Mesodermal cell (in vitro differentiated cells): ENCODE measurements around the gene CLK2.
A peak's percentile ranks its signal among the peaks of the same experiment; 100 is the strongest.
"Not testable (repeated sequence)": the region's sequence is repeated elsewhere in the genome, so short reads cannot be mapped to it uniquely, and the experiment has no call there.

Experiments
- H3K27ac ChIP-seq: 2 replicates; pipeline ENCODE4 v1.7.0; 2013; ENCODE audit warnings: mild to moderate bottlenecking, low read depth, low read length, moderate library complexity; ENCODE audit not compliant: severe bottlenecking
- H3K36me3 ChIP-seq: 2 replicates; pipeline ENCODE4 v1.7.1; 2013; ENCODE audit warnings: mild to moderate bottlenecking, low read length, moderate library complexity; ENCODE audit not compliant: control insufficient read depth, insufficient read depth
- H3K4me1 ChIP-seq: one replicate; pipeline ENCODE4 v1.7.1; 2013; ENCODE audit warnings: mild to moderate bottlenecking, low read length; ENCODE audit not compliant: insufficient read depth, control insufficient read depth, poor library complexity, severe bottlenecking
- H3K4me3 ChIP-seq: 2 replicates; pipeline ENCODE4 v1.7.0; 2013; ENCODE audit warnings: low read length, control low read depth, mild to moderate bottlenecking; ENCODE audit not compliant: insufficient read depth, poor library complexity, severe bottlenecking; ENCODE audit errors: extremely low read depth
- H3K9me3 ChIP-seq: 2 replicates; pipeline ENCODE4 v1.7.1; 2013; ENCODE audit warnings: mild to moderate bottlenecking, low read length, moderate library complexity; ENCODE audit not compliant: control insufficient read depth
- WGBS, 2 experiments: methylation state at CpG; one replicate each; pipeline ENCODE4 v1.1.5; 2013; ENCODE audit warnings: missing lambda C conversion rate in 2 of 2; ENCODE audit not compliant: insufficient coverage in 2 of 2; 5-methylcytosine and 5-hydroxymethylcytosine counted together

Gene CLK2

DNA sequence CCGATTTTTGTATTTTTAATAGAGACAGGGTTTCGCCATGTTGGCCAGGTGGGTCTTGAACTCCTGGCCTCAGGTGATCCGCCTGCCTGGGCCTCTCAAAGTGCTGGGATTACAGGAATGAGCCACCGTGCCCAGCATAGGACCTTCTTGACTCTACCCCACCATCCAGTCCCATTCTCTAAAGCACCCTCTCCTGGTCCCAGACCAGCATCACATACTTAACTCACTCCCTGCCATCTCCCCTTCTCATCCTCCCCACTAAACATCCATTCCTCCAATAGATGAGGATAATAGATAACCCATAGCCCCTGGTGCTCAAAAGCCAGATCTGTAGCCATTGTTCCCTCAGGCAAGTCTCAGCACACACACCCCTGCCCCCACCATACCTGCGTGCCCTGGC lies 20.1 kb downstream of the CLK2 start:
- Histone ChIP-seq H3K27ac (no peak overlapping the region), H3K4me3 (no peak overlapping the region), H3K9me3 (no peaks in the 10 kb centered on the region), H3K36me3 (peaks cover 49% of the 10 kb centered on the region), H3K4me1 (peaks cover 35% of the 10 kb centered on the region)
- 88 to 95% methylated on average over 5 of the region's 5 CpGs for WGBS, 2 experiments

GRCh38 chr1:155251566-155251965 lies 21.7 kb downstream of the CLK2 start:
- Histone ChIP-seq H3K4me3 (no peak overlapping the region), H3K27ac (no peak overlapping the region), H3K36me3 (peaks cover 54% of the 10 kb centered on the region), H3K4me1 (peaks cover 35% of the 10 kb centered on the region), H3K9me3 (no peaks in the 10 kb centered on the region)
- 93 to 96% methylated on average over 2 to 4 of the region's 7 CpGs for WGBS, 2 experiments

DNA sequence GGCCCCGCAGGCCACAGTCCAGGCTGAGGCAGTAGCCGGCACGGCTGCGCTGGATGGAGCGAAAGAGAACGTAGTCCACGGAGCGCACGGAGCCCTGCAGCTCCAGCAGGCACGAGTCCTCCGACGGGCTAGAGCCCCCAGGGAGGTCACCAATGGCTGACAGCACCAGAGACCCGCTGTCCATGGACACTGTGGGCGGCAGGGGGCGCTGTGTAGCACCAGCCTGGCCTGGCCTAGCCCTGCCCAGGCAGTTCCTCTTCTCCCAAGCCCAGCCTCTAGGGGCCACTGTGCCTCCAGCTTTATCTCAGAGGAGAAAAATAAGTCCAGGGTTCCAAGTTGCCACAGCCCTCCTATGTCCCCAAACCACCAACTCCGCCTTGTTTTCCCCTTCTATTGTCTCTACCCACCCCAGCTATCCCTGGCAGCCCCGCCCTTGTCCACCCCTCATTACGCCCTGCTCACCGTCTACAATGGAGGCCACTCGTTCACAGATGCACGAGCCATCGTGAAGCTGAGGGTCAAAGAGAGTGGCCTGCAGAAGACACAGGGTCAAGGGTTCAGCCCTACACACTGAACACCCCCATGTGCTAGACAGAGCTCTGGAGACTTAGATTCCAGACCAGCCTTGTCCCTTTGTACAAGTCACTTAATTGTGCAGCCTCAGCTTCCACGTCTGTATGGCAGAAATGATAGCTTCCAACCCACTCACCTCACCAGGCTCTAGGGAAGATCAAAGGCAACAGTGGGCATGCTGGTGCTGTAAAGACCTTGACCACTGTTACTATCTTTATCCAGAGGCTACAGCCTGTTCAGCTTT lies 22.5 kb downstream of the CLK2 start:
- Histone ChIP-seq H3K4me1 (peaks cover 28% of the 10 kb centered on the region), H3K36me3 (peaks cover 57% of the 10 kb centered on the region), H3K27ac (no peak overlapping the region), H3K4me3 (no peak overlapping the region), H3K9me3 (no peaks in the 10 kb centered on the region)
- 15 to 30% methylated on average over 16 to 21 of the region's 23 CpGs for WGBS, 2 experiments

GRCh38 chr1:155250246-155250632 lies 23.1 kb downstream of the CLK2 start:
- WGBS, 2 experiments: 57 to 72% methylated on average over 24 to 25 of the region's 28 CpGs
- H3K4me3 ChIP-seq: no peak overlapping the region
- H3K9me3 ChIP-seq: no peaks in the 10 kb centered on the region
- peaks cover 28% of the 10 kb centered on the region for H3K4me1 ChIP-seq
- peaks cover 57% of the 10 kb centered on the region for H3K36me3 ChIP-seq
- no peak overlapping the region for H3K27ac ChIP-seq

DNA sequence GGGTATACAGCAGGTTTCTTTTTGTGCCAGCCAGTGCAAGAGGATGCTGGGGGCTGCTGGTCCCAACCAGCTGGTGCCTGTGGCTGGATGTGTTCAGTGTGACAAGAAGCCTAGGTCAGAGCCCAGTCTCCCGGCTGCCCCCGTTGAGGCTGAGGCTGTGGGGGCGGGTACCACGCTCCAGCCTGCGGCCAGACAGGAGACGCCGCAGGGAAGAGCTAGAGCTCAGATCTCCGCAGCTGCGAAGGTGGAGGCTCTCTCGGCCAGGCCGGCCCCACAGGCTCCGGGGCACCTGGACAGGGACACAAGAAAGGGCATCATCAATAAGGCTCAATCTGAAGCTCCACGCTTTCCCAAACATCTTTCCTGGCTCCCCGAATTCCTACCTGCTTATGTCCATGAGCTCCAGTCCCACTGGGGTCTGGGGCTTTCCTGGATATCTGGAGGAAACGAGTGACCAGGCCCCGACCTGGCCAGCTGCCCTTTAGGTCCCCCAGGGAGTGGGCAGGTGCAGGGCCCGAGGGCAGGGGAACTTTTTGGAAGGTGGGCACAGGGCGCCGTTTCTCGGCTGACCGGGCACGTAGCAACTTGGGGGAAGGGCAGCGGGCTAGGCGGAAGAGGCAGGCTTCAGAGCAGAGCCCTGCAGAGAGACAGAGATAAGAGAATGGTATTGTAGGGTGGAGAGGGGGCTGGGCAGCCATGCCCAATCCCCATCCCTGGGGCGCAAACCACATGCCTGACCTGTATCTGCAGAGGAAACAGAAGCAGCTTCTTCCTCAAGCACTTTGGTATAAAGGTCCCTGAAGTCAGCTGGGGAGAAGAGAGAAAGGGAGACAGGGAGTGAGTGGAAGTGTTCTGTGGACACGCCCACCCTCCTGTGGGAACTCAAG lies 25.4 kb downstream of the CLK2 start:
- H3K4me3 ChIP-seq: no peak overlapping the region
- peaks cover 19% of the 10 kb centered on the region for H3K4me1 ChIP-seq
- 92 to 94% methylated on average over 23 to 26 of the region's 26 CpGs for WGBS, 2 experiments
- no peaks in the 10 kb centered on the region for H3K9me3 ChIP-seq
- no peak overlapping the region for H3K27ac ChIP-seq
- peaks cover 54% of the 10 kb centered on the region for H3K36me3 ChIP-seq

DNA sequence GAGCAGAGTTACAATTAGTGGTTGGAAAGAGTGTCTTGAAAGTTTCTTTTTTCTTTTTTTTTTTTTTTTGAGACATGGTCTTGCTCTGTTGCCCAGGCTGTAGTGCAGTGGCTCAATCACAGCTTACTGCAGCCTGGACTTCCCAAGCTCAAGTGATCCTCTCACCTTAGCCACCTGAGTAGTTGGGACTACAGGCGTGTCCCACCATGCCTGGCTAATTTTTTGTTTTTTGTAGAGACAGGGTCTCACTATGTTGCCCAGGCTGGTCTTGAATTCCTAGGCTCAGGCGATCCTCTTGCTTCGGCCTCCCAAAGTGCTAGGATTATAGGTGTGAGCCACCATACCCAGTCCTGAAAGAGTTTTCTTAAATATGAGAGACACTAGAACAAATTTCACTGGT lies 26.5 kb downstream of the CLK2 start:
- WGBS, 2 experiments: 100% methylated on average over 3 of the region's 3 CpGs; no CpG with 5 or more reads in 1 of the 2 experiments
- not testable (repeated sequence) for H3K9me3 ChIP-seq, H3K27ac ChIP-seq, H3K4me3 ChIP-seq
- Histone ChIP-seq H3K4me1 (peaks cover 22% of the 10 kb centered on the region), H3K36me3 (peaks cover 52% of the 10 kb centered on the region)

DNA sequence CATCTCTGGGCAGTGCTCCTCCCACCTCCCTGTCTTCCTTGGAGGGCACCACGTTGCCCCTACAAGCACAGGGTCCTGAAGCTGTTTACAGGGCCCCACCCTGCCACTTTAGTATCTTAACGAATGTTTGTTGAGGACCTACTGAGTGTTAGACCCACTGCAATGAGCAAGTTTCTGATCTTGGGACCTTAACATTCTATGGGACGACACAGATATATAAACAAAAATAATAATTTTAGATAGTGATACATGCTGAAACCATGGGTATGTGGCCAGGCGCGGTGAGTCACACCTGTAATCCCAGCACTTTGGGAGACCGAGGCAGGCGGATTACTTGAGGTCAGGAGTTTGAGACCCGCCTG lies 28.2 kb downstream of the CLK2 start:
- peaks cover 40% of the 10 kb centered on the region for H3K36me3 ChIP-seq
- H3K27ac ChIP-seq: peak overlapping the region; percentile 90
- WGBS, 2 experiments: 71 to 81% methylated on average over 6 to 7 of the region's 8 CpGs
- no peaks in the 10 kb centered on the region for H3K9me3 ChIP-seq
- H3K4me3 ChIP-seq: peak overlapping the region; percentile 64
- H3K4me1 ChIP-seq: peaks cover 11% of the 10 kb centered on the region

GRCh38 chr1:155244368-155245162 lies 28.7 kb downstream of the CLK2 start:
- H3K36me3 ChIP-seq: peaks cover 34% of the 10 kb centered on the region
- peaks cover 11% of the 10 kb centered on the region for H3K4me1 ChIP-seq
- 0 to 1% methylated on average over 36 to 45 of the region's 53 CpGs for WGBS, 2 experiments

GRCh38 chr1:155242805-155243358 lies 30.4 kb downstream of the CLK2 start:
- peaks cover 11% of the 10 kb centered on the region for H3K4me1 ChIP-seq
- H3K4me3 ChIP-seq: peak overlapping the region; percentile 64
- 100% methylated on average over 2 of the region's 3 CpGs; no CpG with 5 or more reads in 1 of the 2 experiments for WGBS, 2 experiments
- peak overlapping the region; percentile 66 for H3K27ac ChIP-seq
- peaks cover 23% of the 10 kb centered on the region for H3K36me3 ChIP-seq
- H3K9me3 ChIP-seq: no peaks in the 10 kb centered on the region

More at GRCh38 chr1:155244368-155245162, 28.7 kb downstream of the CLK2 start:
- peak overlapping the region; percentile 90 for H3K27ac ChIP-seq
- no peaks in the 10 kb centered on the region for H3K9me3 ChIP-seq
- H3K4me3 ChIP-seq: peak overlapping the region; percentile 64

DNA sequence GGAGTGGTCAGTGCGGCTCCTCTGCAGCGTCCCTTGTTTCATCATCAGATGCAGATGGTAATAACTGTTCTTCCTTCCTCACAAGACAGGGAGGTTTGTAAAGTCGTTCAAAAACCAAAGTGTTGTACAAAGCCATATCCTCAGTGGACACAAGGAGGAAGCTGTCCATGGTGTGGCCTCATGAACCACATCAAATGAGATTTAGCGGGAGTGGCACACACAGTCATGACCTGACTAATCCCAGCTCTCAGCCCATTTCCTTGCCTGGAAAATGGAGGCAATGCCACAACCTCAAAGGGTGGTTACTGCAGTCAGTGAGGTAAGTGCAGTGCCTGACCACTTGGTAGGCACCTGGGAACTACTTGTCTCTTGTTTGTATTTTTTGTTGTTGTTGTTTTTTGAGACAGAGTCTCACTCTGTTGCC lies 31.5 kb downstream of the CLK2 start:
- Histone ChIP-seq H3K4me1 (peaks cover 11% of the 10 kb centered on the region), H3K4me3 (no peak overlapping the region), H3K27ac (no peak overlapping the region), H3K36me3 (peaks cover 21% of the 10 kb centered on the region), H3K9me3 (no peaks in the 10 kb centered on the region)
- WGBS, 2 experiments: 73 to 86% methylated on average over 3 of the region's 4 CpGs
